Cardiac fibroblast (primary cell): Measurements from ENCODE around the gene MEOX1.

Experiments
- DNase-seq, 2 donors: peaks; one replicate each; pipeline versions ENCODE4 v3.0.0 to v3.0.0-alpha.2; 2010; ENCODE audit warnings: low read depth in 2 of 2
- H3K4me3 ChIP-seq, 2 donors: replicated peaks in 1 of 2; 1 replicate in 1 of 2; 2 replicates in 1 of 2; pipeline ENCODE4 v1.5.1; 2011; ENCODE audit warnings: low read depth in 2 of 2, low read length in 2 of 2, mild to moderate bottlenecking in 2 of 2, moderate library complexity in 1 of 2
- TF ChIP-seq, protein P1 (sequence below): IDR thresholded peaks from one replicate; pipeline ENCODE4 v1.5.1; 2011; ENCODE audit warnings: low read depth, mild to moderate bottlenecking, low read length, inconsistent platforms

MEOX1 gene

GRCh38 chr17:43616421-43616820 lies 45.3 kb downstream of the MEOX1 start:
- TF ChIP-seq, protein P1, sequence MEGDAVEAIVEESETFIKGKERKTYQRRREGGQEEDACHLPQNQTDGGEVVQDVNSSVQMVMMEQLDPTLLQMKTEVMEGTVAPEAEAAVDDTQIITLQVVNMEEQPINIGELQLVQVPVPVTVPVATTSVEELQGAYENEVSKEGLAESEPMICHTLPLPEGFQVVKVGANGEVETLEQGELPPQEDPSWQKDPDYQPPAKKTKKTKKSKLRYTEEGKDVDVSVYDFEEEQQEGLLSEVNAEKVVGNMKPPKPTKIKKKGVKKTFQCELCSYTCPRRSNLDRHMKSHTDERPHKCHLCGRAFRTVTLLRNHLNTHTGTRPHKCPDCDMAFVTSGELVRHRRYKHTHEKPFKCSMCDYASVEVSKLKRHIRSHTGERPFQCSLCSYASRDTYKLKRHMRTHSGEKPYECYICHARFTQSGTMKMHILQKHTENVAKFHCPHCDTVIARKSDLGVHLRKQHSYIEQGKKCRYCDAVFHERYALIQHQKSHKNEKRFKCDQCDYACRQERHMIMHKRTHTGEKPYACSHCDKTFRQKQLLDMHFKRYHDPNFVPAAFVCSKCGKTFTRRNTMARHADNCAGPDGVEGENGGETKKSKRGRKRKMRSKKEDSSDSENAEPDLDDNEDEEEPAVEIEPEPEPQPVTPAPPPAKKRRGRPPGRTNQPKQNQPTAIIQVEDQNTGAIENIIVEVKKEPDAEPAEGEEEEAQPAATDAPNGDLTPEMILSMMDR: no peak
- H3K4me3 ChIP-seq: no peak overlapping the region
- no peak for DNase-seq

DNA sequence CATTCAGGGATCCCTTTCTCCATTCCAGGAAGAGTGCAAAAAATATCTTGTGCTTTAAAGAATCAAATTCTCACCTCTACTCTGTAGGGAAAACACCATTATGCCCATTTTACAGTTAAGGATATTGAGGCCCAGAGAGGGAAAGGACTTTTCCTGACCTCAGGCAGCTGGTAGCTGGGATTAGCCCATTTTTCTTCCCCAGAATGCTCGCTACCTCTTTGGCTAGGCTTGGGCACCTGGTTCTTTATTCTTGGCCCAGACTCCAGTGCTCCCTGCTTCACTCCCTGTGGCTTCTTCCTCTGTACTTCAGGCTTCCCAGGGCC lies 45.7 kb downstream of the MEOX1 start:
- H3K4me3 ChIP-seq: no peak overlapping the region
- DNase-seq: no peak
- TF ChIP-seq, protein P1: no peak

DNA sequence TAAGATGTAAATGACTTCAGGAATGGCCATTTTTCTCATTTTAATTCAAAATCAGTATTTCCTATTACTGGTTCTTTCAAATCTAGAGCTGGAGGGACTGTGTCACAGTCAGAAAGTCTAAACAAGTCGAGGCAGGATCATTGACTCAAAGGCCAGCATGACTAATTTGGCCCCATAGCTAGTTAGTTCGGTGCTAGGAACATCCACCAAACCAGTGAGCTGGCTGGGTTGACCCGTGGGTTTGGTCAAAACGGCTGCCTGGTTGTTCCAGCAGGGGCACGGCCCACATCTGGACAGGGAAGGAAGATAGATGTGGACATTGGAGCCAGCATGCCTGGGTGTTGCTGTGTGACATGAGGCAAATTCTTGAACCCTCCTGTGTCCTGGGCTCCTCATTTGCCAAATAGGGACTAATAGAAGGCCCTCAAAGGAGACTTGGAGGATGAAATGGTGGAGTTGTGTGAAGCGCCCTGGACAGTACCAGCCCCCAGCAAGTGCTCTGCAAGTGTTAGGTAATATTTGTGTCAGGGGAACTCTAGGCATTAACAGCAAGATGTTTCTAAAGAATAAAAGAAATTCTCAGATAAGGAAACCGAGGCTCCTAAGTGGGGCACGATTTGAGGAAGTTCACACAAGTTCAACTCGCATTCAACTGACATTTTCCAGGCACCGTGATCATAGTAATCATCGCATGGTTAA lies 46.2 kb downstream of the MEOX1 start:
- H3K4me3 ChIP-seq: no peak overlapping the region
- TF ChIP-seq, protein P1: no peak
- DNase-seq: peak in 1 of 2 donors; percentile 14

DNA sequence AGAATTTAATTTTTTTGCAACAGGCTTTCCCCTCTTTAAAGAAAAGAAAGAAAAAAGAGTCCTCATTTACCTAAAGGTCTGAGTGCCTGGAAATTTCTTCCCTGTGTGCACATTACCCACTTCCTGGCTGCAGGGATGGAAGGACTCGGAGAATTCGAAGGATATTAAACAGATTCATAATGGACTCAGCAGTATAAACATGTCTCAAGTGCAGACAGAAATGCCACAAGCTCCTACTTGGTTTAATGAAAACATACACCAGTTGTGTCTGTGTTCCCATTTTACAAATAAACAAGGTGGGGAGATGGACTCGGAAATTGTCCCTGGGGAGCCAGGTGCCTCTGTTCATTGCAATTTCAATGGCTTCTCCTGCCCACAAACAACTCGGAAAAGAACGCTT lies 47.2 kb downstream of the MEOX1 start:
- TF ChIP-seq, protein P1: no peak
- H3K4me3 ChIP-seq: no peak overlapping the region
- DNase-seq: no peak

GRCh38 chr17:43613917-43614316 lies 47.8 kb downstream of the MEOX1 start:
- no peak overlapping the region for H3K4me3 ChIP-seq
- TF ChIP-seq, protein P1: no peak
- no peak for DNase-seq

DNA sequence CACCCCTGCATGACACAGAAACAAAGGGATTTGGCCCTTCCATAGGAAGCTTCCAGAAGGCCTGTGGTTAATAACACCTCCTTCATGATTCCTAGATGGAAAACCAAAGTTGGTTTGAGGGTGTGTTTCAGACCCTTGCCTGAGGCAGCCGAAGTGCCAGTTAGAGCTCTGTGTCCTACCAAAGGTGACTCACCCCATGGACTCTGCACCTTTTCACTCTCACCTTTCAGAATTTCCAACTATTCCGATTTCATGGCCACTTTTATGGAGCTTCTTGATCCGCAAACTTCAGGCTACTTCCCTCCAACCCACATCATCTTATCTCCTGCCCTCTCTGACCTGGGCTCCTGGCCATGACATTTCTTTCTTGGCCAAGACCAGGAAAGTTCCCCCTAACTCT lies 49.2 kb downstream of the MEOX1 start:
- H3K4me3 ChIP-seq: no peak overlapping the region
- TF ChIP-seq, protein P1: no peak
- DNase-seq: no peak
